Measurements from ENCODE around the gene HERPUD1. TPM values are rescaled to one million over a fixed set of nuclear protein-coding genes. Genes with fewer than 3 reads are reported as not detected.

HERPUD1 gene
- total and polyA plus RNA-seq, 12 donors, result 26.4 to 570 (median 209) TPM

- WGBS, 4 donors, result 91 to 93% (median 93%) methylated on average over 8 to 12 of the region's 12 CpGs
- no peaks in the 10 kb centered on the region for H3K9me3 ChIP-seq (replicated peaks in 1 of 3)
- H3K27me3 ChIP-seq, result no peaks in the 10 kb centered on the region
- H3K27ac ChIP-seq, result no peak overlapping the region
- TF ChIP-seq POLR2A (IDR thresholded peaks at IDR 0.05), result no peak
- TF ChIP-seq CTCF (IDR thresholded peaks at IDR 0.05), result no peak
- H3K36me3 ChIP-seq (replicated peaks in 1 of 2), result no peaks in the 10 kb centered on the region
- H3K4me1 ChIP-seq (replicated peaks in 1 of 2), result no peaks in the 10 kb centered on the region
- no peak overlapping the region for H3K4me3 ChIP-seq
- intact Hi-C loops (cut with DNase I), result no loop called here
- no peak for DNase-seq
These were observed 37.5 kb upstream of the HERPUD1 start for GRCh38 chr16:56894331-56894917.

GRCh38 chr16:56895813-56896212 lies 36.1 kb upstream of the HERPUD1 start:
- no peak overlapping the region for H3K4me3 ChIP-seq
- H3K36me3 ChIP-seq (replicated peaks in 1 of 2), result no peaks in the 10 kb centered on the region
- H3K4me1 ChIP-seq (replicated peaks in 1 of 2), result no peaks in the 10 kb centered on the region
- intact Hi-C loops (cut with DNase I), result no loop called here
- 74 to 89% (median 81%) methylated on average over 4 of the region's 4 CpGs for WGBS, 4 donors
- H3K27me3 ChIP-seq, result no peaks in the 10 kb centered on the region
- DNase-seq, result no peak
- no peak overlapping the region for H3K27ac ChIP-seq
- H3K9me3 ChIP-seq (replicated peaks in 1 of 3), result no peaks in the 10 kb centered on the region
- no peak for TF ChIP-seq POLR2A (IDR thresholded peaks at IDR 0.05)
- no peak for TF ChIP-seq CTCF (IDR thresholded peaks at IDR 0.05)

GRCh38 chr16:56896244-56896643 lies 35.7 kb upstream of the HERPUD1 start:
- Histone ChIP-seq H3K4me1 (replicated peaks in 1 of 2) (no peaks in the 10 kb centered on the region), H3K4me3 (no peak overlapping the region), H3K36me3 (replicated peaks in 1 of 2) (no peaks in the 10 kb centered on the region), H3K9me3 (replicated peaks in 1 of 3) (no peaks in the 10 kb centered on the region), H3K27ac (no peak overlapping the region), H3K27me3 (no peaks in the 10 kb centered on the region)
- no peak for DNase-seq
- WGBS, 4 donors, result 34 to 72% (median 47%) methylated on average over 1 to 3 of the region's 3 CpGs
- TF ChIP-seq CTCF (IDR thresholded peaks at IDR 0.05) (no peak), POLR2A (IDR thresholded peaks at IDR 0.05) (no peak)
- intact Hi-C loops (cut with DNase I), result no loop called here

- intact Hi-C loops (cut with DNase I), result no loop called here
- no peak for TF ChIP-seq CTCF (IDR thresholded peaks at IDR 0.05)
- no peak for TF ChIP-seq POLR2A (IDR thresholded peaks at IDR 0.05)
- H3K27me3 ChIP-seq, result no peaks in the 10 kb centered on the region
- no peak overlapping the region for H3K27ac ChIP-seq
- no peaks in the 10 kb centered on the region for H3K36me3 ChIP-seq (replicated peaks in 1 of 2)
- no peak overlapping the region for H3K4me3 ChIP-seq
- no peaks in the 10 kb centered on the region for H3K4me1 ChIP-seq (replicated peaks in 1 of 2)
- WGBS, 4 donors, result 84 to 87% (median 86%) methylated on average over 8 of the region's 8 CpGs
- H3K9me3 ChIP-seq (replicated peaks in 1 of 3), result no peaks in the 10 kb centered on the region
- no peak for DNase-seq
These were observed 34.7 kb upstream of the HERPUD1 start for GRCh38 chr16:56897026-56897799.

All from adrenal gland (tissue), 12 donors.